ENCODE data around the gene TXNL4A. TPM values are rescaled to one million over a fixed set of nuclear protein-coding genes. Genes with fewer than 3 reads are reported as not detected.

TXNL4A gene
- total RNA-seq, 2 donors from 2014 or later, result 117 to 138 TPM

- Mint-ChIP-seq H3K9me3 (peaks cover 24% of the 10 kb centered on the region), H3K4me3 (no peak overlapping the region), H3K4me1 (no peaks in the 10 kb centered on the region), H3K36me3 (ENCODE audit: low read depth) (peaks cover 50% of the 10 kb centered on the region), H3K27ac (no peak overlapping the region), H3K27me3 (ENCODE audit: insufficient read depth) (no peaks in the 10 kb centered on the region)
- H3K4me1 ChIP-seq (ENCODE audit: control insufficient read depth, insufficient read depth, low read length), result no peaks in the 10 kb centered on the region
- peak; percentile 39 for DNase-seq
- peaks cover 25% of the 10 kb centered on the region for H3K9me3 ChIP-seq (ENCODE audit: control insufficient read depth, low read length)
- H3K9ac ChIP-seq (ENCODE audit: extremely low read depth, low read length, poor library complexity, severe bottlenecking), result no peak overlapping the region
- H3K27me3 ChIP-seq (ENCODE audit: control insufficient read depth, insufficient read depth, low read length, poor library complexity, severe bottlenecking), result no peaks in the 10 kb centered on the region
- H3K36me3 ChIP-seq (ENCODE audit: control insufficient read depth, insufficient read depth, low read length), result peaks cover 18% of the 10 kb centered on the region
- TF ChIP-seq CTCF (conservative IDR thresholded peaks at IDR 0.05), result no peak
- H3K4me3 ChIP-seq (ENCODE audit: low read length), result no peak overlapping the region
- H3K27ac ChIP-seq (ENCODE audit: low read depth, low read length), result no peak overlapping the region
- 86 to 95% methylated on average over 10 to 11 of the region's 11 CpGs for WGBS, 2 experiments (ENCODE audit: insufficient coverage in 1 of 2, insufficient read length in 1 of 2)
Measured at GRCh38 chr18:79926306-79926705, 62.1 kb downstream of the TXNL4A start.

- Histone ChIP-seq H3K27ac (ENCODE audit: low read depth, low read length) (peak overlapping the region; percentile 57), H3K36me3 (ENCODE audit: control insufficient read depth, insufficient read depth, low read length) (peaks cover 18% of the 10 kb centered on the region), H3K4me3 (ENCODE audit: low read length) (no peak overlapping the region), H3K4me1 (ENCODE audit: control insufficient read depth, insufficient read depth, low read length) (no peaks in the 10 kb centered on the region), H3K9me3 (ENCODE audit: control insufficient read depth, low read length) (peaks cover 13% of the 10 kb centered on the region), H3K27me3 (ENCODE audit: control insufficient read depth, insufficient read depth, low read length, poor library complexity, severe bottlenecking) (no peaks in the 10 kb centered on the region), H3K9ac (ENCODE audit: extremely low read depth, low read length, poor library complexity, severe bottlenecking) (no peak overlapping the region)
- TF ChIP-seq CTCF (conservative IDR thresholded peaks at IDR 0.05), result no peak
- no peaks in the 10 kb centered on the region for H3K4me1 Mint-ChIP-seq
- peak; percentile 33 for DNase-seq
- H3K4me3 Mint-ChIP-seq, result no peak overlapping the region
- H3K27ac Mint-ChIP-seq, result no peak overlapping the region
- H3K36me3 Mint-ChIP-seq (ENCODE audit: low read depth), result peaks cover 43% of the 10 kb centered on the region
- 90 to 95% methylated on average over 18 to 25 of the region's 25 CpGs for WGBS, 2 experiments (ENCODE audit: insufficient coverage in 1 of 2, insufficient read length in 1 of 2)
- H3K27me3 Mint-ChIP-seq (ENCODE audit: insufficient read depth), result no peaks in the 10 kb centered on the region
- peaks cover 16% of the 10 kb centered on the region for H3K9me3 Mint-ChIP-seq
Measured at GRCh38 chr18:79924814-79925731, 63.3 kb downstream of the TXNL4A start.

- Histone ChIP-seq H3K36me3 (ENCODE audit: control insufficient read depth, insufficient read depth, low read length) (peaks cover 11% of the 10 kb centered on the region), H3K9me3 (ENCODE audit: control insufficient read depth, low read length) (peaks cover 3% of the 10 kb centered on the region), H3K4me1 (ENCODE audit: control insufficient read depth, insufficient read depth, low read length) (no peaks in the 10 kb centered on the region), H3K27ac (ENCODE audit: low read depth, low read length) (no peak overlapping the region), H3K27me3 (ENCODE audit: control insufficient read depth, insufficient read depth, low read length, poor library complexity, severe bottlenecking) (no peaks in the 10 kb centered on the region), H3K4me3 (ENCODE audit: low read length) (no peak overlapping the region), H3K9ac (ENCODE audit: extremely low read depth, low read length, poor library complexity, severe bottlenecking) (no peak overlapping the region)
- H3K9me3 Mint-ChIP-seq, result peaks cover 5% of the 10 kb centered on the region
- no peak for TF ChIP-seq CTCF (conservative IDR thresholded peaks at IDR 0.05)
- peak; percentile 9 for DNase-seq
- no peaks in the 10 kb centered on the region for H3K4me1 Mint-ChIP-seq
- WGBS, 2 experiments (ENCODE audit: insufficient coverage in 1 of 2, insufficient read length in 1 of 2), result 95 to 98% methylated on average over 13 to 26 of the region's 26 CpGs
- H3K4me3 Mint-ChIP-seq, result no peak overlapping the region
- H3K36me3 Mint-ChIP-seq (ENCODE audit: low read depth), result peaks cover 36% of the 10 kb centered on the region
- no peaks in the 10 kb centered on the region for H3K27me3 Mint-ChIP-seq (ENCODE audit: insufficient read depth)
- no peak overlapping the region for H3K27ac Mint-ChIP-seq
Measured at GRCh38 chr18:79923896-79924585, 64.3 kb downstream of the TXNL4A start.
